Measurements from ENCODE around the gene TNFSF15. TPM values are rescaled to one million over a fixed set of nuclear protein-coding genes. Genes with fewer than 3 reads are reported as not detected.

Gene TNFSF15
- total RNA-seq, 1 donor from 2014 or later: not detected

DNA sequence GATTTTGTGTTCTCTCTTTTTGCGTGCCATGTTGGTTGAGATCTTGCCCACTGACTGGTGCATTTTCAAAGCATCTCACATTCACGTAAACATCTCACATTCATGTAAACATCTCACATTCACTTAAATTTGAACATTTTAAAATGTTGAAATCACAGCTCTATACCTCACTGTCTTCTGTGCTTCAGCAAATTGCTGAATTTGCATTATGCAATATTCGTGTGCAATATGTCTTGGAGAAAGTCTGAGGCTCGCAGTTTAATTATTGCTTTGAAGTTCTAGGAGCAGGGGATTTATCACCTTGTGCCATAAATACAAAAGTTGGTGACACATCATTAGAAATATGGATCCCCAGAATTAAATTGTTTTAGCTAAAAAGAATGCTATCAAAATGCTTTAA lies 42.6 kb downstream of the TNFSF15 start:
- H3K36me3 Mint-ChIP-seq: no peaks in the 10 kb centered on the region

DNA sequence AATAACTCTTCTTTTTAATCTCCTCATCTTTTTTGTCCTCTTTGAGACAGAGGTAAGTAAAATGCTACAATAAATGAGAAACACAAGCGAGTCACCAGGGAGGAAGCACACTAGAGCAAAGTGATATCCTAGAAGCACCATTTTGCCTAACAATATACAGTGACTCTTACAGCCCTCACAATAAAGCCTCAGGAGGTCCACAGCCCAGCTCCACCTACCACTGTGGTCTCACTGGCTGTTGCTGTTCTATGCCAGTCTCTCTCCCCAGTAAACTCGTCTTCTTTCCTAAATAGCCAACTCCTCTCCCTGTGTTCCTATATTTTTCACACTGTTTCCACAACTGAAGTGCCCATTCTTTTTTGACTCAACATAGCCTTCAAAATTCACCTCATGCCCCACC lies 44.3 kb downstream of the TNFSF15 start:
- no peak overlapping the region for H3K4me3 Mint-ChIP-seq
- H3K27ac Mint-ChIP-seq: no peak overlapping the region
- Histone ChIP-seq H3K27ac (no peak overlapping the region), H3K36me3 (no peaks in the 10 kb centered on the region), H3F3A (ENCODE audit: low read depth) (no peaks in the 10 kb centered on the region), H3K27me3 (no peaks in the 10 kb centered on the region), H3K4me2 (no peak overlapping the region), H3K9ac (no peak overlapping the region), H3K79me2 (ENCODE audit: low read depth) (no peaks in the 10 kb centered on the region), H2AFZ (replicated peaks) (no peak overlapping the region), H3K4me3 (no peak overlapping the region), H3K4me1 (no peaks in the 10 kb centered on the region), H4K20me1 (ENCODE audit: low read depth) (no peaks in the 10 kb centered on the region), H3K9me3 (ENCODE audit: low read depth) (no peaks in the 10 kb centered on the region)
- H3K36me3 Mint-ChIP-seq: no peaks in the 10 kb centered on the region
- no peak for TF ChIP-seq EZH2 (IDR thresholded peaks at IDR 0.05)
- TF ChIP-seq EZH2phosphoT487 (IDR thresholded peaks at IDR 0.05): no peak
- TF ChIP-seq, protein P1, sequence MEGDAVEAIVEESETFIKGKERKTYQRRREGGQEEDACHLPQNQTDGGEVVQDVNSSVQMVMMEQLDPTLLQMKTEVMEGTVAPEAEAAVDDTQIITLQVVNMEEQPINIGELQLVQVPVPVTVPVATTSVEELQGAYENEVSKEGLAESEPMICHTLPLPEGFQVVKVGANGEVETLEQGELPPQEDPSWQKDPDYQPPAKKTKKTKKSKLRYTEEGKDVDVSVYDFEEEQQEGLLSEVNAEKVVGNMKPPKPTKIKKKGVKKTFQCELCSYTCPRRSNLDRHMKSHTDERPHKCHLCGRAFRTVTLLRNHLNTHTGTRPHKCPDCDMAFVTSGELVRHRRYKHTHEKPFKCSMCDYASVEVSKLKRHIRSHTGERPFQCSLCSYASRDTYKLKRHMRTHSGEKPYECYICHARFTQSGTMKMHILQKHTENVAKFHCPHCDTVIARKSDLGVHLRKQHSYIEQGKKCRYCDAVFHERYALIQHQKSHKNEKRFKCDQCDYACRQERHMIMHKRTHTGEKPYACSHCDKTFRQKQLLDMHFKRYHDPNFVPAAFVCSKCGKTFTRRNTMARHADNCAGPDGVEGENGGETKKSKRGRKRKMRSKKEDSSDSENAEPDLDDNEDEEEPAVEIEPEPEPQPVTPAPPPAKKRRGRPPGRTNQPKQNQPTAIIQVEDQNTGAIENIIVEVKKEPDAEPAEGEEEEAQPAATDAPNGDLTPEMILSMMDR (IDR thresholded peaks at IDR 0.05): no peak
- H3K27me3 Mint-ChIP-seq (ENCODE audit: insufficient read depth, low read depth): peaks cover 2% of the 10 kb centered on the region
- H3K4me1 Mint-ChIP-seq: no peaks in the 10 kb centered on the region
- peaks cover 3% of the 10 kb centered on the region for H3K9me3 Mint-ChIP-seq
- DNase-seq (ENCODE audit: low spot score): peak; percentile 9

More for the DNA sequence above, 42.6 kb downstream of the TNFSF15 start:
- H2AFZ ChIP-seq (replicated peaks): no peak overlapping the region
- DNase-seq (ENCODE audit: low spot score): no peak
- no peaks in the 10 kb centered on the region for H4K20me1 ChIP-seq (ENCODE audit: low read depth)
- Mint-ChIP-seq H3K9me3 (peaks cover 3% of the 10 kb centered on the region), H3K4me3 (no peak overlapping the region), H3K4me1 (no peaks in the 10 kb centered on the region), H3K27me3 (ENCODE audit: insufficient read depth, low read depth) (no peaks in the 10 kb centered on the region), H3K27ac (no peak overlapping the region)
- H3K27ac ChIP-seq: no peak overlapping the region
- peaks cover 5% of the 10 kb centered on the region for H3K27me3 ChIP-seq
- H3K79me2 ChIP-seq (ENCODE audit: low read depth): no peaks in the 10 kb centered on the region
- no peak for TF ChIP-seq EZH2 (IDR thresholded peaks at IDR 0.05)
- TF ChIP-seq, protein P1 (IDR thresholded peaks at IDR 0.05): no peak
- no peak for TF ChIP-seq EZH2phosphoT487 (IDR thresholded peaks at IDR 0.05)
- no peak overlapping the region for H3K9ac ChIP-seq
- no peaks in the 10 kb centered on the region for H3K9me3 ChIP-seq (ENCODE audit: low read depth)
- H3K4me1 ChIP-seq: no peaks in the 10 kb centered on the region
- H3K4me2 ChIP-seq: no peak overlapping the region
- H3K4me3 ChIP-seq: no peak overlapping the region
- H3K36me3 ChIP-seq: no peaks in the 10 kb centered on the region
- H3F3A ChIP-seq (ENCODE audit: low read depth): no peaks in the 10 kb centered on the region

DNA sequence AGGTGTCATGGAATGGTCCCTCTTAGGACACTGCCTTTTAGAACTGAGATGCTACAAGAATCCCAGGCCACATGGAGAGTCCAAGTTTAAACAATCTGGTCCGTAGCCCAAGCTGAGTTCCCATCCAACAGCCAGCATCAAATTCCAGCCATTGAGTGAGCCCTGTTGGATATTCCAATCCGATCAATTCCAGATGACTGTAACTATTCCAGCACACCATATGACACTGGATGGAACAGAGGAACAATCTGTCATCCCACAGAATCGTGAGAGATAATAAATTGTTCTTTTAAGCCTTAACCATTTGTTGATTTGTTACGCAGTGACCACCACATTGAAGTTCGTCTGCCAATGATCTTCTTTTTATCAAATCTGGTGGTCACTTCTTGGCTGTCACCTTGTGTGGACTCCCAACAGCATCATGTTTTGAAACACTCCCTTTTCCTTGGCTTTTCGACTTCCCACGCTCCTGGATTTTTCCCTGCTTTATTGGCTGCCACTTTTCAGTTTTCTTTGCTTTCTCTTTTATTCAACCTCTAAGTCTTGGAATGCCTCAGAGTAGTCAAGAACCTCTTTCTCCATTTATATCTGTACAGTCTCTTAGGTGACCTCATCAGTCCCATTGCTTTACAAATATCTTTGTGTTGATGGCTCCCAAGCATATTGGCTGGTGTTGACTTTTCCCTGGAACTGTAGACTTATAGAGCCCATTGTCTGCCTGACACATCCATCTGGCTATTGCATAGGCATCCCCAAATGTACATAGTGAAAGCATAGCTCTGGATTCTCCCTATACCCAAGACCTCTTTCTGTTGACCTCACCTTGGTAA lies 46.1 kb downstream of the TNFSF15 start:
- H3F3A ChIP-seq (ENCODE audit: low read depth): no peaks in the 10 kb centered on the region
- peaks cover 3% of the 10 kb centered on the region for H3K9me3 Mint-ChIP-seq
- H3K36me3 ChIP-seq: no peaks in the 10 kb centered on the region
- H3K27ac Mint-ChIP-seq: no peak overlapping the region
- no peak overlapping the region for H3K27ac ChIP-seq
- H3K27me3 Mint-ChIP-seq (ENCODE audit: insufficient read depth, low read depth): peaks cover 2% of the 10 kb centered on the region
- H3K9ac ChIP-seq: no peak overlapping the region
- H3K4me3 Mint-ChIP-seq: no peak overlapping the region
- DNase-seq (ENCODE audit: low spot score): no peak
- no peaks in the 10 kb centered on the region for H3K79me2 ChIP-seq (ENCODE audit: low read depth)
- H3K4me2 ChIP-seq: no peak overlapping the region
- no peaks in the 10 kb centered on the region for H3K36me3 Mint-ChIP-seq
- TF ChIP-seq EZH2phosphoT487 (IDR thresholded peaks at IDR 0.05) (no peak), EZH2 (IDR thresholded peaks at IDR 0.05) (no peak)
- TF ChIP-seq, protein P1 (IDR thresholded peaks at IDR 0.05): no peak
- no peak overlapping the region for H2AFZ ChIP-seq (replicated peaks)
- H3K4me1 ChIP-seq: no peaks in the 10 kb centered on the region
- H3K27me3 ChIP-seq: no peaks in the 10 kb centered on the region
- H3K4me1 Mint-ChIP-seq: no peaks in the 10 kb centered on the region
- no peaks in the 10 kb centered on the region for H3K9me3 ChIP-seq (ENCODE audit: low read depth)
- H4K20me1 ChIP-seq (ENCODE audit: low read depth): no peaks in the 10 kb centered on the region
- no peak overlapping the region for H3K4me3 ChIP-seq

Data from neural progenitor cell (in vitro differentiated cells).